Stimulated activated CD4-positive, alpha-beta T cell treated with anti-CD3 and anti-CD28 coated beads, Interleukin-4, amount 100 ng/mL, for 4 hours (primary cell): ENCODE data around the gene CDCA4.
A peak's percentile ranks its signal among the peaks of the same experiment; 100 is the strongest.
"Not testable (repeated sequence)": the region's sequence is repeated elsewhere in the genome, so short reads cannot be mapped to it uniquely, and the experiment has no call there.

ENCODE experiments used
- DNase-seq, 2 experiments: peaks; one replicate each; pipeline ENCODE4 v3.0.0-alpha.2; 2020

CDCA4 gene

GRCh38 chr14:105030836-105031396, 10.0 kb upstream of the CDCA4 start:
- no peak for DNase-seq

DNA sequence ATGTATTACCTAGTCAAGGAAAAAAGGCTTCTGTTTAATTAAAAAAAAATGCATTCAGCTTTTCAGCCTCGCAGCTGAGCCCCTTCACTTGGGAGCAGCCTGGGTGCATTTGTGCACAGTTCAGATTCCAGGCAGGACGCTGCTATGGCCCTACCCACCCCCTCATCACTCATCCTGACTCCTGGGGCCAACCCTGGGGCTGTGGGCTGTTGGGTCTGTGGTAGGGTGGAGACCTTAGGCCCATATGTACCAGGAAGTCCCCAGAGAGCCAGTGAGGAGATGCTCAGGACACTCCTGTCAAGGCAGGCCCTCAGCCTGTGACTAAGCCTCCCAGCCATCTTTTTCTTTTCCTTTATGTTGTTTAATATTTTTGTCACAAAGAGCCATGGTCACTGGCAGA, 9.3 kb upstream of the CDCA4 start:
- DNase-seq = no peak

- no peak for DNase-seq
These were observed 8.5 kb upstream of the CDCA4 start for GRCh38 chr14:105029402-105029801.

DNA sequence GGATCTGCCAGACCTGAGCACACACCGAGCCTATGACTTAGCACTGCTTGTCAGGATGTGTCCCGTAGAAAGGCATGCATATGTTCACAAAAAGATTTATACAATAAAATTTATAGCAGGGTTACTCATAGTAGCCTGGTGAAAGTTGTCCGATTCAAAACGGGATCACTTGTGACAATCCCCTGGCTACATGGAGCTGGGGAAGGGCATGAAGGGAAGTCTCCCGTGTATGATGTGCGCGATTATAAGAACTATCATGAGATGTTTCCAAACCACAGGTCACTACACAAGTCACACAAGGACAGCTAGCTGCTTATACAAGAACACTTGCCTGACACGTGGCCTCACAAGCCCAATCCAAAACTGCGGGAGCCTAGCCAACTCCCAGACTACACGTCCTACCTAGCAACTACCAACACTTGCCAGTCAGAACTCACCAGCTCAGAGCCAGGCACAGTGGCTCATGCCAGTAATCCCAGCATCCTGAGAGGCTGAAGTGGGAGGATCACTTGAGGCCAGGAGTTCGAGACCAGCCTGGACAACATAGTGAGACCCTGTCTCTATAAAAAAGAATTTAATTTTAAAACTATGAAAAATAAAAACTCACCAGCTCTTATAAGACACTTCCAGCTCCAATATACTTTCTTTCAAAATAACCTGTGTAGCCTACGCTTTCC, 7.5 kb upstream of the CDCA4 start:
- DNase-seq = no peak

DNA sequence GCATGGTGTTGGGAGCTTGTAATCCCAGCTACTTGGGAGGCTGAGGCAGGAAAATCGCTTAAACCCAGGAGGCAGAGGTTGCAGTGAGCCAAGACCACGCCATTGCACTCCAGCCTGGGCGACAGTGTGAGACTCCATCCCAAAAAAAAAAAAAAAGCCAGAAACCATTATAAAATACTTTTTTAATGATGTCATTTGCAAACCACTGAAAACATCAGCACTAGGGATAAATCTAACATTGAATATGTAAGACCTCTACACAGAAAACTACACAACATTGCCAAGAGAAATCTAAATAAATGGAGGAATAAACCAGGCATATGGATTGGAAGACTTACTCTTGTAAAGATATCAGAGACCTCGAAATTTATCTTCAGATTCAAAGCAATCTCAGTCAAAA, 6.8 kb upstream of the CDCA4 start:
- DNase-seq = not testable (repeated sequence)

GRCh38 chr14:105026802-105027563, 6.1 kb upstream of the CDCA4 start:
- no peak for DNase-seq

DNA sequence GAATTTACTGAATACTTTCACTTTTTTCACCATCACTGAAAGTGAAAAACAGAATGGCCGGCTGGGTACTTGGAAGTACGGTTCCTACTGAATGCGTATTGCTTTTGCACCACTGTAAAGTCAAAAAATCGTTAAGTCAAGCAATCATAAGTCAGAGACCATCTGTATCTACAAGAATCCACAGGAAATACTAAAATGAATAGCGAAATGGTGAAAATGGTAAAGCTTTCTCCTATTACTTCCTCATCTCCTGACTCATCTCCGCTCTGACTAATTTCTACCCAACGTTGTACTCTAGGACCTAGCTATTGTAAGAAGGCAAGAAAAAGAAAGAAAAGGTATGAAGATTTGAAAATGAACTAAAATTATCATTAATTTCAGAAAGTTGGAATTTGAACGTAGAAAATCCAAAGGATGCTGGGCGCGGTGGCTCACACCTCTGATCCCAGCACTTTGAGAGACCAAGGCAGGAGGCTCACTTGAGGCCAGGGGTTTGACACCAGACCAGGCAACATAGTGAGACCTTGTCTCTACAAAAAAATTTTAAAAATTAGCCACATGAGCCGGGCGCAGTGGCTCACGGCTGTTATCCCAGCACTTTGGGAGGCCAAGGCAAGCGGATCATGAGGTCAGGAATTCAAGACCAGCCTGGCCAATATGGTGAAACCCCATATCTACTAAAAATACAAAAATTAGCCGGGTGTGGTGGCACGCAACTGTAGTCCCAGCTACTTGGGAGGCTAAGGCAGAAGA, 5.3 kb upstream of the CDCA4 start:
- no peak for DNase-seq

DNA sequence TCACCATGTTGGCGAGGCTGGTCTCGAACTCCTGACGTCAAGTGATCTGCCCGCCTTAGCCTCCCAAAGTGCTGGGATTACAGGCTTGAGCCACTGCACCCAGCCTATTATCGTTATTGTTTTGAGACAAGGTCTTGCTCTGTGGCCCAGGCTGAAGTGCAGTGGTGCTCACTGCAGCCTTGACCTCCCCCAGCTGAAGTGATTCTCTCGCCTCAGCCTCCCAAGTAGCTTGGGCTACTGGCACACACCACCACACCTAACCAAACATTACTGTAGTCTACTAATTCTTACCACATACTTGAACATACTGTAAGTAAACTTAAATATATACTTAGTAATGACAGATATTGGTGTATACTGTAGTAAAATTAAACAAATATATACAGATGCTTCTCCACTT, 4.5 kb upstream of the CDCA4 start:
- no peak for DNase-seq

GRCh38 chr14:105023791-105024480, 3.1 kb upstream of the CDCA4 start:
- no peak for DNase-seq

DNA sequence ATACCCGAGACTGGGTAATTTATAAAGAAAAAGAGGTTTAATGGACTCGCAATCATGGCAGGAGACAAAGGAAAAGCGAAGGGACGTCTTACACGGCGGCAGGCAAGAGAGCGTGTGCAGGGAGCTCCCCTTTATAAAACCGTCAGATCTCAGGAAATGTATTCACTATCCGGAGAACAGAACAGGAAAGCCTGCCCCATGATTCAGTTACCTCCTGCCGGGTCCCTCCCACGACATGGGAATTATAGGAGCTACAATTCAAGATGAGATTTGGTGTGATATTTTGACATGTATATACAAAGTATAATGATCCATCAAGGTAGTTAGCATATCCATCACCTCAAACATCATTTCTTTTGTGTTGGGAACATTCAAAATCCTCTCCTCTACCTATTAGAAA, 2.3 kb upstream of the CDCA4 start:
- DNase-seq = no peak

- DNase-seq = no peak
These were observed 1.4 kb upstream of the CDCA4 start for GRCh38 chr14:105022276-105022670.

DNA sequence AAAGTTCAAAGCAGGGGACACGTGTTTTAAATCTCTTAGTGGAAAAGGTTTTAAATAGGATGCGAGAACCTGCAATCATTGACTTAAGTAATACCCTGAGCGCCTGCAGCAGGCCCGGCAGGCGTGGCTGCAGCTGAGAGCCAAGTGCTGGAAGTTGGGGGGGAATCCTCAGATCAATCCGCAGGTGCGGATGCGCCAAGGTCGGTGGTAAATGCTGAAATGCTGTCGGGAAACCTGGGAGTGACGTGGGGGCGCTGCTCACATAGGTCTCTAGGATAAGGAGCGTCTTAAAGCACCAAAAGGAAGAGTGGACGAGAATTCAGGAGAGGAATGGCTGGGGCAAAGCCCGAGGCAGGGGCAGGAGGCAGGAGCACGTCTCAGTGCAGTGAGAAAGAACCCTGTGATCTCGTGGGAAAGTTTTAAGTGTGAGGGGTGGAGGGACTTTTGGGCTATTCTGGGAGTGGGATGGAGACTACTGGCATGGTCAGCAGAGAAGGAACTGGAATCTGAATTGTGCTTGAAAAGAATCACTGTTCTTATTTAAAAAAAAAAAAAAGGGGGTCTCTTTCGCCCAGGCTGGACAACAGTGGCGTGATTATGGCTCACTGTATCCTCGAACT, 883 bp upstream of the CDCA4 start:
- peak; percentile 35 to 41 for DNase-seq

DNA sequence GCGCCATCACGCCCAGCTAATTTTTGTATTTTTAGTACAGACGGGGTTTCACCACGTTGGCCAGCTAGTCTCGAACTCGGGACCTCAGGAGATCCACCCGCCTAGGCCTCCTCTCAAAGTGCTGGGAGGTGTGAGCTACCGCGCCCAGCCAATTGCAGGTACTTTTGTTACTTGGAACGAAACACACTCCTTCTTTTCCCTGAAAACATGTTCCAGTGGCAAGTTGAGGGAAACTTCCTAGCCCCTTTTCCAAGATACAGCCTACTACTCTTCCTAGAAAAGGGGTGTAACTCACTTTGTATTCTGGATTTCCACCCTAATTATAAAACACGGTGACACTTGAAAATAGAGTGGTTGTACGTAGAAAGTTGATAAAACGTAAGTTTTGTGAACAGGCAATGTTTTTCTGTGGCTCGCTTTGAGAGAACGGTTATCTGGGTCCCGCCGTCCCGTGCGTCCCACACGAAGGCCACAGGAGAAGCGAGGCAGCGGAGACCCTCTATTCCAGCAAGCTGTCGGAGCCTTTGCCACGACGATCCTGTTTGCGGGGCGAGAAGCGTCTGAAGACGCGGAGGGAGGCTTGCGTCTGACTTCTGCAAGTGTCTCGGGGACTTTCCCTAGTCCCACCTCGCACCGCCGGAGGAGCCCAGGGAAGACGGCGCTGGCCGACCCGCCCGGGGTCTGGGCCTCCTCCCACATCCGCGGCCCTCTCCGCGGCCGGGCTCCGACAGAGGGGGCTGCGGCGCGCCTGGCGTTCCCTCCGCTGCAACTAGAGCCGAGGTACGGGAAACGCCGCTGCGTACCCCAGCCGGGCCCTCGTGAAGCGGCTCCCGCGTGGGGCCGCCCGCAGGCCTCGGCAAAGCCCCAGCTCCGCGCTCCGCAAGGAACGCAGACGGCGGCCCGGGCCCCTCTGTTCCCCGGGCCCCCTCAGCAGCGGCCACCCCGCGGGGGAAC, 745 bp downstream of the CDCA4 start:
- DNase-seq = peak; percentile 51

- DNase-seq = no peak
These were observed 2.5 kb downstream of the CDCA4 start for GRCh38 chr14:105018414-105018813.

GRCh38 chr14:105015905-105016304, 5.0 kb downstream of the CDCA4 start:
- DNase-seq = no peak

DNA sequence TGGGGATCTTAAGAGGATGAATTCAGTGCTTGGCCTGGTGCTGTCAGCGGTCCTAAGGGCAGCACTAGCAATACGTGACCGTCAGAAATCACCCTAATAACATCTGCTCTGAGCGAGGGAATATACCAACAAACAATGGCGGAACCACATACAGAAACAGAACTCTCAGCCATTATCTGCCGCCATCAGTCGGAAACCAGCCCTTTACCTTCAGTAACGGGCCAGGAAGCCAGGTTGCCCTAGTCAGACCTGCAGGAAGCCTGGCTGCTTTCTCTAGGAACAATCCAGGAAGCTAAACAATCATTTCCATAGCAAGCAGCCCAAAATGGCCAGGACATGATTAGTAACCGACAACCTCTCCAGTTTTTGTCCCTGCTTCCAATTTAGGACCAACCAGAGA, 5.6 kb downstream of the CDCA4 start:
- no peak for DNase-seq

DNA sequence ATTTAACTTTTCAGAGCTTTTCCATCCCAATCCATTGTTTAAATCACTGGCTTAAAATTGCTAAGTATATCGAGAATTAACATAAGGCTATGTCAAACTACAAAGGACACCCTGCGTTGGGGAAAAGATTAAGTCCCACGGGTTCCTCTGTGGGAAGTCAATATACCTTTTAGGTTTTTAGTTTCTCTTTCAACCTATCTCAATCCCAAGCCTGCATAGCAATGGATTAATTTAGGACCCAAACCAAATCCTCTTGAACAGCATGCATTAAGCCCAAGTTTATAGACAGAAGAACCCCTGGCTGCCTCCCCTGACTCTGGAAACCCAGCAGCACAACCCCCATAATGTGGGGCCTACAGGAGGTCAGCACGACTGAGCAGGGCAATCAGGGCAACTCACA, 6.3 kb downstream of the CDCA4 start:
- DNase-seq = no peak

DNA sequence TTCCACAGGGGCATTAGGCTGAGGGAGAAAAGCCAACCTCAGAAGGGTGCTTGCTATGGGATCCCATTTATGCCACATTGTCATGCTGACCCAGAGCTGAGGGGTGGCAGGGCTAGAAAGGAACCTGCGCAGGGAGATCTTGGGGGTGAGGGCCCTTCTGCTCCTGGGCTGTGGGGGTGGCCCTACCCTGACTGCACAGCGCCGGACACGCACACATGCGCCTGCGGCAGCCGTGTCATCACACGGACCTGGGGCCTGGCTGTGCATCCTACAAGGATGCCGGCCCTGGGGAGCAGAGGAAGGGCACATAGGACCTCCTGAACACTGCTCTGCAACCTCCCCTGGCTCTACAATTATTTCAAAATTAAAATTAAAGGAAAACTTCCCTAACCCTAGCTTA, 6.9 kb downstream of the CDCA4 start:
- DNase-seq = no peak

- no peak for DNase-seq
These were observed 7.6 kb downstream of the CDCA4 start for GRCh38 chr14:105013150-105013785.

GRCh38 chr14:105012171-105012985, 8.5 kb downstream of the CDCA4 start:
- DNase-seq = no peak
